ENCODE measurements around the gene CADM1.

The CADM1 gene

DNA sequence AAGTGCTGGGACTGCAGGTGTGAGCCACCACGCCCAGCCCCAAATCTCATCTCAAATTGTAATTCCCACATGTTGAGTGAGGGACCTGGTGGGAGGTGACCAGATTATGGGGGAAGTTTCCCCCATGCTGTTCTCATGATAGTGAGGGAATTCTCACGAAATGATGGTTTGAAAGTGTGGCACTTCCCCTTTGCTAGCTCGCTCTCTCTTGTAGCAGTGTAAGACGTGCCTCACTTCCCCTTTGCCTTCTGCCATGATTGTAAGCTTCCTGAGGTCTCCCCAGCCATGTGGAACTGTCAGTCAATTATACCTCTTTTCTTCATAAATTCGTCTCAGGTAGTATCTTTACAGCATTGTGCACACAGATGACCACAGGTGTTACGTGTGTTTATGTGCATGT, 357.8 kb downstream of the CADM1 start:
- DNase-seq (ENCODE audit: low spot score), result no peak

DNA sequence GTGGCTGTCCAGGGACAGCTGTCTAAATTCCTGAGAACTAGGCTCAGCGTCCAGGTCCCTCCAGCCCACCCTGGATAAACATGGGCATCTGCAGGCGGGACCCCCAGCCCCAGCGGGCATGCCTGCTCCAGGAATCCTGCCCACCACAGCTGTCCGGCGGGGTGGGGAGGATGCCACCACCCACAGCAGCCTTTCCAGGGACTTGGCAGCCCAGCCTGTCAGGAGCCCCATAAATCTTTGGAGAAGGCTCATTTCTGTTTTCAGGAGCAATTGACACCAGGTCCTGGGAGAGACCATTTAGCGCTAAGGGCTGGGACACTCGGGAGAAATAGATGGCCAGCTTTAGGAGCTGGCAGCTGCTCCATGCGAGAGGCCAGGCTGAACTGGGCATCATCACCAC, 358.9 kb downstream of the CADM1 start:
- no peak for DNase-seq (ENCODE audit: low spot score)

DNA sequence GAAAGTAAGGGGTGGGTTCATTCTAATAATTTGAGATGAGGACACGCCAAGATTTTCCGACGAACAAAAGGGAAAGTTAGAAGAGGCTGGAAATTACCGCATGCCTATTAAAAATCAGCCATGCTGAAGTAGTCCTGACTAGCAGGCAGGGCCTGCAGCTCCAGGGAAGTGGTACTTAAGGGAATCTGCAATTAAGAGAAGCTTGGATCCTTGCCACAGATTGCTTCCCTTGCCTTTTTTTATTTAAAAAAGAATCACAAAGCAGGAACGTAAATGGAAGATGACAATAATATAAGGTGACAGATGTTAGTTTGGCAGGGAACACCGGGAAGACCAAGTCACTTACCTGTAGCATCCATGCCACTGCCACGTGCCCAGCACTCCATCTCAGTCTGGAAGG, 359.3 kb downstream of the CADM1 start:
- no peak for DNase-seq (ENCODE audit: low spot score)

DNA sequence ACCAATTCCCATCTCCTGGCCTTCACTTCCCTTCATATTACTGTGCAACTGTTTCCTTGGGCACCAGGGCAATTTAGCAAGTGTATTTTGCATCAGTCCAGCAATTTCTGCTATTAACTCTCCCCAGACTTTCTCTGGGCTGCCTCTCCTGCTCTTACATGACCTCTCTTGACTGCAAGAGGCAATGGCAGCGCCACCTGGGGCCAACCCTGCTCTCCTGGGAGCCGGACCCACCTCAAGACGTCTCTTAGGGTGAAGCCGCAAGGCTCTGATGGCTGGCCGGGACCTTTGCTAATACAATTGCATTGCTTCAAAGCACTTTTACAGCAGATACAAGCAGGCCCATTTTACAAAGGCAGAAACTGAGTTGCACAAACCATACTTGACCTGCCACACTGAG, 360.2 kb downstream of the CADM1 start:
- no peak for DNase-seq (ENCODE audit: low spot score)

DNA sequence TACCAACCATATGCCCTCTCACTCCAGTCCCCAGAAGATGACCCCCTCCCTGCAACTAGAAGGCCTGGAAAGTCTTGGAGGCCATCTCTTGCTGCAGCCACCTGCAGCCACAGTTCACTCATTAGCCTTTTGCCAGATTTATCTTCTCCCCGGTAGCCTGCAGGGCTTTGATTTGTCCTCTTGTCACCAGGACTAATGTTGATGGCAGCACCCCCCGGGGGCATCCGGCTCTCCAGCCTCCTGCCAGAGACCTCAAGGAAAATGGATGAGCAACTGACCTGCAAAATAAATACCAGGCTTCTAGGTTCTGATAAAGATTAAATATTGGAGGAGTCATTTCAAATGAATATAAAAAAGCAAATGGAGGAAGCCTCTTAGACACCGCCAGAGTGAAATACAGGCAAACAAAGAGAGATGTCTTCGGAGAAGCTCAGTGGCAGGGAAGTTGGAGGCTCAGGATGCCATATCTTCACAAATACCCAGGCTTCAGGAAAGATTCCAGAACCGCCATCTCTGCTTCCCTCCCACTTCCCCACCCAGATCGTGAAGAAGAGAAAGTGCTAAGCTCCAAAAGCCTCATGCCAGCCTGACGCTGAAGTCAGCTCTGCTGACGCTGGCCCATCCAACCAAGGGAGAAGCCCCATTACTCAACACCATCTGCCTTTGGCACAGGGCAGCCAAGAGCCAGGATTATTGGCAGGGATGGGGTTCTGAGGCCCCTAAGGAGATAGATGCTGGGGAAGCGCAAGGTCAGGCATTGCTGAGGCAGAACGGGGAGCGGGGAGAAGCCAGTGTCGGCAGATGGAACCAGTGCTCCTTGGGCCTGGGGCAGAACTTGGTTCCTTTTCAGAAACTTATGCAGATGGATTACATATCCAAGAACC, 362.7 kb downstream of the CADM1 start:
- DNase-seq (ENCODE audit: low spot score), result no peak

DNA sequence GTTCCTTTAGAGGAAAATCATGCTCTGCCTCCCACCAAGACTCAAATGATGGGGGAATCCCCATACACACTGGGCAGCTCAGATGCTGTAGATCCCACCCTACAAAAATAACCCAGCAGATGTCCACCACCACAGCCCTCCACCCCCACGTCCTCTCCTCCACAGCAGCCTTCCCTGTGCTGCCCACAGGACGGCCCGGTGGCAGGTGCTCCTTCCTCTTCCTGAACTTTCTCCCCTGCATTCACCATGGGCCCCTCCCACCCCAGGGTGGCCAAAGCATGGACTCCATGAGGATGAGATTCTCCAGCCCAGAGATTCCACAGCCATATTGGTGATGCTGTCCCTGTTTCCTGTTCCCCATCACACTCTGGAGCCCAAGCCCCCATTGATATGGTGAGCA, 368.3 kb downstream of the CADM1 start:
- no peak for DNase-seq (ENCODE audit: low spot score)

DNA sequence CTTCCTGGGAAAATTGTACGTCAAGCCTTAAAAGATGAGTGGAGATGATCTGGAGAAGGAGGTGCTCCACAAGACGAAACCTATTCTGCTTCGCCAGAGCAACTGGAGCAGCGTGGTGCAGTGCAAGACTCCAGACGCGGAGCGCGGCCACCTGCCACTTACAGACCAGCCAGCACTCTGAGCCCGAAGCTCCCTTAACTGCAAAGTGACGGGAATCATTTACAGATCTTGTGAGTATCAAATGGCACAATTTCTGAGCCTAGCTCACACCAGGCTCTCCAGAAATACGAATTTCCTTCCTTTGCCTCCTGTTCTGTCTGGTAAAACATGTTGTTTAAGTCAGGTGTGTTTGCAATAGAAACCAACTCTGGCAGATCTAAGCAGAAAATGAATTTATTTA, 369.3 kb downstream of the CADM1 start:
- no peak for DNase-seq (ENCODE audit: low spot score)

DNA sequence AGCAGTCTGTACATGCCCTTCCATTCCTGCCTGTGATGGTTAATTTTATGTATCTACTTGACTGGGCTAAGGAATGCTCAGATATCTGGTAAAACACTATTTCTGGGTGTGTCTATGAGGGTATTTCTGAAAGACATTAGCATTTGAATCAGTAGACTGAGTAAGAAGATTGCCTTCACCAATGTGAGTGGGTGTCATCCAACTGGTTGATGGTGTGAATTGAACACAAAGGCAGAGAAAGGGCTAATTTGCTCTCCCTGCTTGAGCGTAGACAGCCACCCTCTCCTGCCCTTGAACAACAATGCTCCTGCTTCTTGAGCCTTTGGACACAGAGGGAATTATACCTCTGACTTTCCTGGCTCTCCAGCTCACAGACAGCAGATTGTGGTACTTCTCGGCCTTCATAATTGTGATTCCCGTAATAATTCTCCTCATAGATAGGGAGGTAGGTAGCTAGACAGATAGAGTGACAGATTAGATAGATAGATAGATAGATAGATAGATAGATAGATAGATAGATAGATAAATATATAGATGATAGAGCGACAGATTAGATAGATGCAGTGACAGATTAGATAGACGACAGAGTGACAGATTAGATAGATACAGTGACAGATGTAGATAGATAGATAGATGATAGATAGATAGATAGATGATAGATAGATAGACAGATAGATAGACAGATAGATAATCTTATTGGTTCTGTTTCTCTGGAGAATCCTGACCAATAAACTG, 370.6 kb downstream of the CADM1 start:
- no peak for DNase-seq (ENCODE audit: low spot score)

DNA sequence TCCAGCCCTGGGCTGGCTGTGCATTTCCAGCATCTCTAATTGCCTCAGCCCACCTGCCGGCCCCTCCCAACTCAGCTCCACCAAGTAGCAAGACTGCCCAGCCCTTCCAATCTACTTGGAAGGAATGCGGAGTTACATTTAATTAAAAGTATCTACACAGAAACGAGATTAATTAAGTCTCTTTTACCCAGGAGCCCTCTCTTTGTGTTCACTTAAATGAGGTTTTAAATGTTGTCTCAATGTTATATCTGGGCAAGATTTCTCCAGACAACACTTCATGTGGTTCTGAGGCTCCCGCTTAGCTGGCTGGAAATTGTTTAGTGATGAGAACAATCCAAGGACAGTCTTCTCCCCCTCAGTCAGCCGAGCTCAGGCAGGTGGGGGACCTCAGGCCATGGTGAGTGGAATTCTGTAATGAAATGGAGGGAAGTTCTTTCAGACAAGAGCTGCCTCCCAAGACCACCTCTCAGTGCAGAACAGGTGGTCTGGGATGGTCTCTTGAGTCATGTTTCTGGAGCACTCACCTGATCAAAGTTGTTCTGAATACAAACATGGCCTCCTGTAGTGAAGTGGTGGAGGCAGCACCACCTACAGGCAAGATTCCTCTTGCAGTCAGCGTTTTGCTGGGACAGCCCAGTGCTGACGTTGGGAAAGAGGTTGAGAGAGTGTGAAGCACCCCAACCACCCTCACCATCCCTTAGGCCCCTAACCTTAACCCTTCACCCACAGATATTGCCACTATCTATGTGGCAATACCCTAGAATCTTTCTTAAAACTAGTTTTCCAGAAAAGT, 371.6 kb downstream of the CADM1 start:
- DNase-seq (ENCODE audit: low spot score), result no peak

DNA sequence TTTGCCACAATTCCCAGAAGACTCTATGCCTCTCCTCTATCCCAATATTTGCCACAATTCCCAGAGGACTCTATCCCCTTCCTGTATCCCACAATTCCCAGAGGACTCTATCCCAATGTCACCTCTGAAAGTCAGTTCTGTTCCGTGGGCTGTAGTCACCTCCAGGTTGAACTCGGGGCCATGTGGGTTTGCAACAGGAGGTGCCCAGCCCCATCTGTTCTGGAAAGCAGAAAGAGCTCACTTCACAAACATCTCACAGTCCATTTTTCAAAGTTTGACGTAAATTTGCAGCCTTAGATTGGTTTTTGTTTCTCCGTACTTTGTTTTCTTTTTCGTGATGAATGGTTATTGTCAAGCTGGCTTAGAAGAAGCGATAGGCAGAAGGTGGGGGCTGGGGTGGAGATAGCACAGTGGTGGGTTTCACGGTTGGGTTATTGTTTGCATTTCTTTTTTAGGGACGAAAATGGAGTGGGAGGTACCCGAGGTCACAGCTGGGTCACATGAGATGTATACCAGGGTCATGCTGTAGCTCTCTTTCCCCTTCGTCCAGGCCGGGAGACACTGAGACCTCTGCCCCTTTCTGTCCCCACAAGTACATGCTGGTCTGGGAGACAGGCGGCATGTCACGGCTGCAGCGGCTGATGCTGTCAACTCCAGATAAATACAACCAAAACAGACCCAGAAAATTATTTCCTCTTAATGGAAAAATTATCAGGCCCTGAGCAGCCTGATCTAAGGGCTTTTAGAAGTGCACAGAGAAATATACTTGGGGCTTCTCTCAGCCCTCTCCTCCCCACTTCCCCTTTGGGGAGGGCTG, 374.5 kb downstream of the CADM1 start:
- no peak for DNase-seq (ENCODE audit: low spot score)

DNA sequence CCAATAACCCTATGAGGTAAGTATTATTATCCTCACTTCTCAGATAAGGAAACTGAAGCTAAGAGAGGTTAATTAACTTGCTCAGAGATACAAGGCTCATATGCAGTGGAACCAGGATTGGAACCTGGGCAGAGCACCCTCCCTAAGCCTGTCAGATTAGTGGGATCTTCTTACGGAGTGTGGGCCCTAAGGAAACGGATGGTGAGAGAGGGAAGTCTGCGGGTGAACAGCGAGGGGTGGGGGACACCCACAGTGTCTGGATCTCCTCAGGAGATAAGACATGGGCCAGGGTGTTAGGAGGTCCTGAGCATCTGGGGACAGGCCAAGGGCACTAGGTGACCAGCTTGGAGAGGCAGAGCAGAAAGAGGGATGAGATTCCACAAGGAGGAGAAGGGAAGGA, 376.0 kb downstream of the CADM1 start:
- no peak for DNase-seq (ENCODE audit: low spot score)

DNA sequence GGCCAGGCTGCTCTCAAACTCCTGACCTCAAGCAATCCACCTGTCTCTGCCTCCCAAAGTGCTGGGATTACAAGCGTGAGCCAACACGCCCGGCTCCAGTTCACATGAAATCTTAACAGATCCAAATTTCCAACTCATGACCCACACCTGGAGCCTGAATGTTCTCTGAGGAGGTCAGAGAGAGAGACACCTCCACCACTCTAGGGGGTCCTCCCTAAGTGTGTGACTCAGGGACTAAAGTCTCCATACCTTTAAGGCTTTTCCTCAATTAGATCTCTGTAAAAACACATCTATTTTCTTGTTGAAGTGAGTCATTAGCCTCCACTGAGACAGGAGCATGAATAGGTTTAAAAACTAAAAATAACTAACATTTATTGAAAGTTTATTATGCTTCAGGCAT, 376.4 kb downstream of the CADM1 start:
- DNase-seq (ENCODE audit: low spot score), result peak; percentile 4

DNA sequence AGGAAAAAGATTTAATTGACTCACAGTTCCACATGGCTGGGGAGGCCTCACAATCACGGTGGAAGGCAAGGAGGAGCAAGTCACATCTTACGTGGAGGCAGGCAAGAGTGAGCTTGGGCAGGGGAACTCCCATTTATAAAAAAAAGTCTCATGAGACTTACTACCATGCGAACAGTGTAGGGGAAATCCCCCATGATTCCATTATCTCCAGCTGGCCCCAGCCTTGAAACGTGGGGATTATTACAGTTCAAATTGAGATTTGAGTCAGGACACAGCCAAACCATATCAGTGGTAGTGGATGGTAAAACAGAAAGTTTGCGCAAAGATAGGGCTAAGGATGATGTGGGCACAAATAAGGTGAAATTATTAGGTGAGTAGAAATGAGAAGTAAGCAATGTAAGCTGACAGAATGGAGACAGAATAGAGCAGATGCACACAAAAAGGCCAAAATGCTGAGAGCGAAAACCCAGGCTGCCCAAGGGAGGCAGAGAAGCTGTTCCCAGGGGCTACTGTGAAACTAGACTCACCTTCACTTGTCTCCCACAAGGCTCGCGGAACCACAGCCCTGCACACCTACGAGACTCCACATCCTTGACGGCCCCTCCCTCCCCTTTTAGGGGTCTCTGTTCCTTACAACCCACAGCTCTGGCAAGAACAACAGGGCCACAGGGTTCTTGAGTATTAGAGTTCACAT, 377.6 kb downstream of the CADM1 start:
- no peak for DNase-seq (ENCODE audit: low spot score)

DNA sequence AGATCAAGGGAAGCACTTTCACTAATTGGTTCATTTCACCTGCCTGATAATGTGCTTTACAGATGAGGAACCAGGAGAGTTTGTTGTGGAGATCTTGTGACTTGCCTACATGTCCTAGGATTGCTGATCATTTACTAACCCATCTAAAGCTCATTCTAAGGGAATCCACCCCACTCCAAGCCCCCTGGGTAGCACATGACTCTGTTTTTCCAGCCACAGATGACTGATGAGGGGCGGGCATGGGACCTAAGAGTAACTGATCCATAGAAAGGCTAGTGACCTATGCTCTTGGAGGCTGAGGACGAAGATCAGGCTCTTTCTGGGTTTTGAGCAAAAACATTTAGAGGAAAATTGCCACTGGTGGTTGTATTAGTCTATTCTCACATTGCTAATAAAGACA, 378.1 kb downstream of the CADM1 start:
- DNase-seq (ENCODE audit: low spot score), result no peak

DNA sequence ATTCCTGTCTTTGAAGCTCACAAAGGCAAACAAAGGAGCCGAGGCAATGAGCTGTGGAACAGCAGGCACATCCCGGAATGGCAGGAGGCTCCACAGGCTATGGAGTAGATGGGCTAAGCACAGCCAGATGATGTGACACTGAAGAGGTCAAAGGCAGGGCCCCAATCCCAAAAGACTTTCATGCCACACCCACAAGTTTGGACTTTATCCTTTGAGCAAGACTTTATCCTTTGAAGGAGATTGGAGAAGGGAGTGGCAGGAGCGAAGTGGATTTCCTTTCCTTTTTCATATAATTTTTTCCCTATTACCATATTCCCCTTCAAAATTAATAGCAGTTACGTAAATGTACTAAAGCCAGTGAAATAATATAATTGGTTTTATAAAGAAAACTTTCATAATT, 379.4 kb downstream of the CADM1 start:
- DNase-seq (ENCODE audit: low spot score), result no peak

DNA sequence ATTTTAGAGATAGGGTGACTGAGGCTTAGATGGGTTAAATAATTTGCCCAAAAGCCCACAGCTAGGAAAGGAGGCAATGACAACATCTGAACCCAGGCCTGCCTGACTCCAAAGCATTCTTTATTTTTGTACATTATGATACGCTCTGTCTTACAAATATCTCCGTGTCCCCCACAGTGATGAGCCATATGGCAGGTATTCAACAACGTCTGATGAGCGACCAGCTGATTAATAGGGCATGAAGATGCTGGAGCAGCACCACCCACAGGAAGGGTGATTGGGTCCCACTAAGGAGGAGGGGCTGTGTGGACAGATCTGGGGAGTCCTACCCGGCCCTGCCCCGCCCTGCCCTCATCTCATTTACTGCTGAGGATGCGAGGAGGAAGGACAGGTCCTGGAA, 380.6 kb downstream of the CADM1 start:
- DNase-seq (ENCODE audit: low spot score), result no peak

DNA sequence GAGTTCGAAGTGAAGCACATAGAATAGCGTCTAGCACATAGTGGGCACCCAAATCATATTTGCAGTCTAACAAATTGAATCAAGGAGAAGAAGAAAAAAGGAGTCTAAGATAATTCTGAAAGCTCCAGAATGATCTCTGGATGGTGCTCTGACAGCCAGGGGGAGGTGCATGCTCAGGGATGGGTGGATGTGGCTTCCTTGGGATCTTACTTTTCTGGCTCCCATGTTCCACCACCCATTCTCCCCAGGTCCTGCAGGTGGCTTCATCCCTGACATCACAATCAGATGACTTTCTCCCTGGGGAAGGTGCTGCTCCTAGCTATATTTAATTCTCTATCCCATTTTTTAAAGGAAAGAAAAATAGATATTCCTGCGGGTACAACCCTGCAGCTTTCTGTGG, 381.9 kb downstream of the CADM1 start:
- no peak for DNase-seq (ENCODE audit: low spot score)

Data from LoVo (cell line).